ENCODE data around the gene OR4D11. TPM values are rescaled to one million over a fixed set of nuclear protein-coding genes. Genes with fewer than 3 reads are reported as not detected.
"Not testable (repeated sequence)": the region's sequence is repeated elsewhere in the genome, so short reads cannot be mapped to it uniquely, and the experiment has no call there.

The OR4D11 gene
- total RNA-seq, 4 donors from 2014 or later: not detected

DNA sequence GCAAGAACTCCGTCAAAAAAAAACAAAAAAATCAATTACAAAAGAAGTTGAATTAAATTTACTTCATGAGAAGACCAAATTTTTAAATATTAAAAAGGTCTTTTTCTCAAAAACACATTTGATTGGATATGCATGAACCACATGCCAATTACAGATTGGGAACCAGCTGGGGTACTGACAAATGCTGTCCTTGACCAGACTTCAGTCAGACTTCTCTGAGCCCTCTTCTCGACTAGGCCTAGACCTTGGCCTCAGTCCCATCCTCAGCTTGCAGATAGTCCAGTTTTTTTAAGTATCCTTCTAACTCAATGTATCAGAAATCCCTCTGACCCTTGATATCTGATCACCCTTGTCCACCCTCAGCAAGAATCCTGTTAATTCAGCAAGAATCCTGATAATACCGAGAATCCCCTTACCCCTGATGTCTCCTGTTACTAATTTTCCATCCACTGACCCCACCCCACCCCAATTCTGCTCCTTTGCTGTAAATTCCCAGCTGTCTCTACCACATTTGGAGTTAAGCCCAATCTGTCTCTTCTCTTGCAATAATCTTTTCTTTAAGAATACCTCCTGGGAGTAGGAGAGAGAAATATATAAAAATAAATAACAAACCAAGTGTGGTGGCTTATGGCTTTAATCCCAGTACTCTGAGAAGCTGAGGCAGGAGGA is 38.9 kb downstream of the OR4D11 start:
- Histone ChIP-seq H3K27me3 (no peaks in the 10 kb centered on the region), H3K9me3 (no peaks in the 10 kb centered on the region), H3K4me3 (no peak overlapping the region), H3K4me1 (peaks cover 0 to 8% (median 0%) of the 10 kb centered on the region in 4 donors), H3K36me3 (no peaks in the 10 kb centered on the region), H3K27ac (no peak overlapping the region)
- in situ Hi-C loops (cut with MboI; ENCODE audit: low pct_ligation_motif_present in 1 of 4, low pct_unique_long_range_greater_than_20kb in 1 of 4, low sequenced_read_pairs in 3 of 4) (loop anchor here (10.0 to 25.0 kb wide), 2 partner anchors 133 to 270 kb away; partner anchors contain the start of gene MRPL16 (in 3 of the 4)), intact Hi-C loops (cut with DNase I; ENCODE audit: low total_unique reads) (no loop called here)
- DNase-seq: no peak
- TF ChIP-seq EP300 (IDR thresholded peaks at IDR 0.05; ENCODE audit: low read depth): no peak
- 63 to 70% methylated on average over 2 to 3 of the region's 3 CpGs for WGBS, 2 donors (ENCODE audit: low coverage in 1 of 2)

DNA sequence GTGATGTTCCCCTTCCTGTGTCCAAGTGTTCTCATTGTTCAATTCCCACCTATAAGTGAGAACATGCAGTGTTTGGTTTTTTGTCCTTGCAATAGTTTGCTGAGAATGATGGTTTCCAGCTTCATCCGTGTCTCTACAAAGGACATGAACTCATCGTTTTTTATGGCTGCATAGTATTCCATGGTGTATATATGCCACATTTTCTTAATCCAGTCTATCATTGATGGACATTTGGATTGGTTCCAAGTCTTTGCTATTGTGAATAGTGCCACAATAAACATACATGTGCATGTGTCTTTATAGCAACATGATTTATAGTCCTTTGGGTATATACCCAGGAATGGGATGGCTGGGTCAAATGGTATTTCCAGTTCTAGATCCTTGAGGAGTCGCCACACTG is 40.3 kb downstream of the OR4D11 start:
- intact Hi-C loops (cut with DNase I; ENCODE audit: low total_unique reads): not testable (repeated sequence)
- 71% methylated on average over 1 of the region's 3 CpGs; no CpG with 5 or more reads in 1 of the 2 donors for WGBS, 2 donors (ENCODE audit: low coverage in 1 of 2)
- in situ Hi-C loops (cut with MboI; ENCODE audit: low pct_ligation_motif_present in 1 of 4, low pct_unique_long_range_greater_than_20kb in 1 of 4, low sequenced_read_pairs in 3 of 4): loop anchor here (10.0 to 25.0 kb wide), 2 partner anchors 131 to 269 kb away; partner anchors contain the start of gene MRPL16 (in 3 of the 4)

DNA sequence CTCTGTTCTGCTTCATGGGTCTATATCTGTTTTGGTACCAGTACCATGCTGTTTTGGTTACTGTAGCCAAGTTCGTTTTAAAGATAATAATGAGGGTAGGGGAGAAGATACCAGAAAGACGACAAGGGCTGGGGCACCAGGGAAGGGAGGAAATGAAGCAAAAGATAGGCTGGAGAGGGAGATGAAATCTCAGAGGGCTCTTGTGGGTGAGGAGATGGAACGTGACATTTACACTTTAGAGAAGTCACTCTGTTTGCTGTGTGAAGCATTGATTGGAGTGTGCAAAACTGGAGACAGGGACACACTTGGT is 41.4 kb downstream of the OR4D11 start:
- no peaks in the 10 kb centered on the region for H3K9me3 ChIP-seq
- H3K27me3 ChIP-seq: no peaks in the 10 kb centered on the region
- no peaks in the 10 kb centered on the region for H3K36me3 ChIP-seq
- H3K27ac ChIP-seq: no peak overlapping the region
- WGBS, 2 donors (ENCODE audit: low coverage in 1 of 2): 64 to 76% methylated on average over 3 of the region's 3 CpGs
- DNase-seq: no peak
- no peak overlapping the region for H3K4me3 ChIP-seq
- TF ChIP-seq EP300 (IDR thresholded peaks at IDR 0.05; ENCODE audit: low read depth): no peak
- in situ Hi-C loops (cut with MboI; ENCODE audit: low pct_ligation_motif_present in 1 of 4, low pct_unique_long_range_greater_than_20kb in 1 of 4, low sequenced_read_pairs in 3 of 4) (loop anchor here (10.0 to 25.0 kb wide), 2 partner anchors 130 to 267 kb away; partner anchors contain the start of gene MRPL16 (in 3 of the 4)), intact Hi-C loops (cut with DNase I; ENCODE audit: low total_unique reads) (no loop called here)
- H3K4me1 ChIP-seq: peaks cover 0 to 3% (median 0%) of the 10 kb centered on the region in 4 donors

More for the DNA sequence above, 40.3 kb downstream of the OR4D11 start:
- H3K27me3 ChIP-seq, H3K36me3 ChIP-seq, H3K4me1 ChIP-seq, H3K9me3 ChIP-seq, H3K27ac ChIP-seq, H3K4me3 ChIP-seq, DNase-seq: not testable (repeated sequence)

DNA sequence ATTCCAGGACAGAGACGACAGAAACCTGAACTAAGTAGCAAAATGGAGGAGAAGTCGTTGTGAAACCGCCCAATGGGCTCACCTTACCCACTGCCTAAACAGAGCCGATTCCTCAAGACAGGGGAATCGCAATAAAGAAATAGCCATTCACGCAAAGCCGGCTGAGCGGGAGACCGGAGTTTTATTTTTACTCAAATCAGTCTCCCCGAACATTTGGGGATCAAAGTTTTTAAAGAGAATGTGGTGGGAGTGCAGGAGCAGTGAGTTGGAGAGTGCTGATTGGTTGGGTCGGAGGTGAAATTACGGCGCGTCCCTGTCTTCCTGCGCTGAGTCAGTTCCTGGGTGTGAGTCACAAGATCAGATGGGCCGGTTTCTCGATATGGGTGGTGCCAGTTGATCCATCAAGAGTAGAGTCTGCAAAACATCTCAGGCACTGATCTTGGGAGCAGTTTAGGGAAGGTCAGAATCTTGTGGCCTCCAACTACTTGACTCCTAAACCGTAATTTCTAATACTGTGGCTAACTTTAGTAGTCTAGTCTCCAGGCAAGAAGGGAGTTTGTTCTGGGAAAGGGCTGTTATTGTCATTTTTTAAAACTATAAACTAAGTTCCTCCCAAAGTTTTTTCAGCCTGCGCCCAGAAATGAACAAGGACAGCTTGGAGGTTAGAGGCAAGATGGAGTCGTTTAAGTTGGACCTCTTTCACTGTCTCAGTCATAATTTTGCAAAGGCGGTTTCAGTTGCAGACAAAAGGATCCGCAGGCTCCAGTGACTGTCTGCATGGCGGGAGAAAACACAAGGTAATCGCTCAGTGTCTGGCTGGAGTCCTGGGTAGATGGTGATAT is 42.0 kb downstream of the OR4D11 start:
- TF ChIP-seq EP300 (IDR thresholded peaks at IDR 0.05; ENCODE audit: low read depth): no peak
- intact Hi-C loops (cut with DNase I; ENCODE audit: low total_unique reads): no loop called here

DNA sequence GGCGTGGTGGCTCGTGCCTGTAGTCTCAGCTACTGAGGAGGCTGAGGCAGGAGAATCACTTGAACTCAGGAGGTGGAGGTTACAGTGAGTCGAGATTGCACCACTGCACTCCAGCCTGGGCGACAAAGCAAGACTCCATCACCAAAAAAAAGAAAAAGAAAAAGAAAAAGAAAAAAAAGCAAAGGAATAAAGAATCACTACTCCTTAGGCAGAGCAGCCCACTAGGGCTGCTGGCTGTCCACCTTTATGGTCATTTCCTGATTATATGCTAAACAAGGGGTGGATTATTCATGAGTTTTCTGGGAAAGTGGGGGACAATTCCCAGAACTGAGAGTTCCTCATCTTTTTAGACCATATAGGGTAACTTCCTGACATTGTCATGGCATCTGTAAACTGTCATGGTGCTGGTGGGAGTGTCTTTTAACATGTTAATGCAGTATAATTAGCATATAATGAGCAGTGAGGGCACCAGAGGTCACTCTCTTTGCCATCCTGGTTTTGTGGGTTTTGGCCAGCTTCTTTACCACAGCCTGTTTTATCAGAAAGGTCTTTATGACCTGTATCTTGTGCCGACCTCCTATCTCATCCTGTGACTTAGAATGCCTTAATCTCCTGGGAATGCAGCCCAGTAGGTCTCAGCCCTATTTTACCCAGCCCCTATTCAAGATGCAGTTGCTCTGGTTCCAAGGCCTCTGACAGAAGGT is 44.4 kb downstream of the OR4D11 start:
- H3K9me3 ChIP-seq; intact Hi-C loops (cut with DNase I; ENCODE audit: low total_unique reads); DNase-seq; H3K27ac ChIP-seq; H3K36me3 ChIP-seq; H3K4me3 ChIP-seq; H3K27me3 ChIP-seq: not testable (repeated sequence)
- in situ Hi-C loops (cut with MboI; ENCODE audit: low pct_ligation_motif_present in 1 of 4, low pct_unique_long_range_greater_than_20kb in 1 of 4, low sequenced_read_pairs in 3 of 4): loop anchor here (10.0 to 25.0 kb wide), 2 partner anchors 127 to 265 kb away; partner anchors contain the start of gene MRPL16 (in 3 of the 4)
- H3K4me1 ChIP-seq: peaks cover 0 to 14% (median 9%) of the 10 kb centered on the region in 4 donors
- WGBS, 2 donors (ENCODE audit: low coverage in 1 of 2): 80 to 83% methylated on average over 3 to 5 of the region's 5 CpGs

More for the DNA sequence above, 42.0 kb downstream of the OR4D11 start:
- no peak overlapping the region for H3K27ac ChIP-seq
- no peaks in the 10 kb centered on the region for H3K9me3 ChIP-seq
- 91 to 92% methylated on average over 10 to 24 of the region's 24 CpGs for WGBS, 2 donors (ENCODE audit: low coverage in 1 of 2)
- H3K36me3 ChIP-seq: no peaks in the 10 kb centered on the region
- H3K27me3 ChIP-seq: no peaks in the 10 kb centered on the region
- DNase-seq: no peak
- H3K4me3 ChIP-seq: no peak overlapping the region
- in situ Hi-C loops (cut with MboI; ENCODE audit: low pct_ligation_motif_present in 1 of 4, low pct_unique_long_range_greater_than_20kb in 1 of 4, low sequenced_read_pairs in 3 of 4): loop anchor here (10.0 to 25.0 kb wide), 2 partner anchors 129 to 267 kb away; partner anchors contain the start of gene MRPL16 (in 3 of the 4)
- H3K4me1 ChIP-seq: peaks cover 0 to 6% (median 3%) of the 10 kb centered on the region in 4 donors

DNA sequence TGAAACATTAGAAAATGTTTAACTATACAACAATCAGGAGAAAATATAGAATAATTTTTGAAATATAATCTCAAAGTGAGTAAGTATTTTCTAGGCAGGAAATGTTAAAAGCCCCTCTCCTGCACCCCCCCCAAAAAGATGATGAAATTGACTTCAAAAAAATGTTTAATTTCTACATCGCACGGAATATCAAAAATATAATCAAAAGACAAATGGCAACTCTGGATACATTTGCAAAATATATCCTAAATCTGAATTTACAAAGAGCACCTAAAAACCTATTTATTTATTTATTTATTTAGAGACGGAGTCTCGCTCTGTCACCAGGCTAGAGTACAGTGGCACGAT is 44.9 kb downstream of the OR4D11 start:
- intact Hi-C loops (cut with DNase I; ENCODE audit: low total_unique reads): no loop called here
- H3K4me3 ChIP-seq: no peak overlapping the region
- no peaks in the 10 kb centered on the region for H3K9me3 ChIP-seq
- H3K36me3 ChIP-seq: no peaks in the 10 kb centered on the region
- WGBS, 2 donors (ENCODE audit: low coverage in 1 of 2): 95 to 100% methylated on average over 5 of the region's 5 CpGs
- in situ Hi-C loops (cut with MboI; ENCODE audit: low pct_ligation_motif_present in 1 of 4, low pct_unique_long_range_greater_than_20kb in 1 of 4, low sequenced_read_pairs in 3 of 4): loop anchor here (10.0 to 25.0 kb wide), 2 partner anchors 127 to 264 kb away; partner anchors contain the start of gene MRPL16 (in 3 of the 4)
- peaks cover 0 to 14% (median 9%) of the 10 kb centered on the region in 4 donors for H3K4me1 ChIP-seq
- H3K27ac ChIP-seq: no peak overlapping the region
- no peaks in the 10 kb centered on the region for H3K27me3 ChIP-seq
- DNase-seq: no peak
- TF ChIP-seq EP300 (IDR thresholded peaks at IDR 0.05; ENCODE audit: low read depth): no peak
- TF ChIP-seq, protein P1, sequence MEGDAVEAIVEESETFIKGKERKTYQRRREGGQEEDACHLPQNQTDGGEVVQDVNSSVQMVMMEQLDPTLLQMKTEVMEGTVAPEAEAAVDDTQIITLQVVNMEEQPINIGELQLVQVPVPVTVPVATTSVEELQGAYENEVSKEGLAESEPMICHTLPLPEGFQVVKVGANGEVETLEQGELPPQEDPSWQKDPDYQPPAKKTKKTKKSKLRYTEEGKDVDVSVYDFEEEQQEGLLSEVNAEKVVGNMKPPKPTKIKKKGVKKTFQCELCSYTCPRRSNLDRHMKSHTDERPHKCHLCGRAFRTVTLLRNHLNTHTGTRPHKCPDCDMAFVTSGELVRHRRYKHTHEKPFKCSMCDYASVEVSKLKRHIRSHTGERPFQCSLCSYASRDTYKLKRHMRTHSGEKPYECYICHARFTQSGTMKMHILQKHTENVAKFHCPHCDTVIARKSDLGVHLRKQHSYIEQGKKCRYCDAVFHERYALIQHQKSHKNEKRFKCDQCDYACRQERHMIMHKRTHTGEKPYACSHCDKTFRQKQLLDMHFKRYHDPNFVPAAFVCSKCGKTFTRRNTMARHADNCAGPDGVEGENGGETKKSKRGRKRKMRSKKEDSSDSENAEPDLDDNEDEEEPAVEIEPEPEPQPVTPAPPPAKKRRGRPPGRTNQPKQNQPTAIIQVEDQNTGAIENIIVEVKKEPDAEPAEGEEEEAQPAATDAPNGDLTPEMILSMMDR (IDR thresholded peaks at IDR 0.05): no peak
- no peak for TF ChIP-seq POLR2AphosphoS5 (IDR thresholded peaks at IDR 0.05)
- TF ChIP-seq POLR2A (IDR thresholded peaks at IDR 0.05): no peak

Data from transverse colon (tissue), 4 donors.